ENCODE results near the gene SHCBP1L.

Gene SHCBP1L

GRCh38 chr1:182952677-182953444 lies at the start of gene SHCBP1L:
TSS of gene SHCBP1L (minus strand) at chr1:182953166. CDS start at chr1:182953133, 33 bp downstream.
- Histone ChIP-seq H3K9ac (ENCODE audit: low read depth, low read length) (no peak within 1 kb of the TSS), H3K27me3 (ENCODE audit: insufficient read depth, low read length) (no peaks in the 10 kb centered on the region), H3K9me3 (ENCODE audit: insufficient read depth, low read depth, low read length) (no peaks in the 10 kb centered on the region), H3K36me3 (ENCODE audit: insufficient read depth, low read depth, low read length) (no peaks in the 10 kb centered on the region), H3K4me1 (ENCODE audit: insufficient read depth, low read length) (no peaks in the 10 kb centered on the region), H3K4me3 (ENCODE audit: low read length) (no peak within 1 kb of the TSS), H3K27ac (ENCODE audit: low read length) (no peak within 1 kb of the TSS)

GRCh38 chr1:183002267-183002666 lies 49.3 kb upstream of the SHCBP1L start:
- H3K4me1 ChIP-seq (ENCODE audit: insufficient read depth, low read length) = no peaks in the 10 kb centered on the region
- H3K9ac ChIP-seq (ENCODE audit: low read depth, low read length) = no peak overlapping the region
- no peaks in the 10 kb centered on the region for H3K36me3 ChIP-seq (ENCODE audit: insufficient read depth, low read depth, low read length)
- no peak overlapping the region for H3K4me3 ChIP-seq (ENCODE audit: low read length)
- H3K9me3 ChIP-seq (ENCODE audit: insufficient read depth, low read depth, low read length) = no peaks in the 10 kb centered on the region
- H3K27ac ChIP-seq (ENCODE audit: low read length) = no peak overlapping the region
- H3K27me3 ChIP-seq (ENCODE audit: insufficient read depth, low read length) = no peaks in the 10 kb centered on the region

GRCh38 chr1:183000167-183000962 lies 47.4 kb upstream of the SHCBP1L start:
- no peak overlapping the region for H3K4me3 ChIP-seq (ENCODE audit: low read length)
- no peaks in the 10 kb centered on the region for H3K9me3 ChIP-seq (ENCODE audit: insufficient read depth, low read depth, low read length)
- no peaks in the 10 kb centered on the region for H3K27me3 ChIP-seq (ENCODE audit: insufficient read depth, low read length)
- H3K27ac ChIP-seq (ENCODE audit: low read length) = no peak overlapping the region
- H3K36me3 ChIP-seq (ENCODE audit: insufficient read depth, low read depth, low read length) = no peaks in the 10 kb centered on the region
- H3K9ac ChIP-seq (ENCODE audit: low read depth, low read length) = no peak overlapping the region
- no peaks in the 10 kb centered on the region for H3K4me1 ChIP-seq (ENCODE audit: insufficient read depth, low read length)

GRCh38 chr1:182998482-182998881 lies 45.5 kb upstream of the SHCBP1L start:
- H3K9me3 ChIP-seq (ENCODE audit: insufficient read depth, low read depth, low read length) = no peaks in the 10 kb centered on the region
- no peak overlapping the region for H3K9ac ChIP-seq (ENCODE audit: low read depth, low read length)
- H3K27ac ChIP-seq (ENCODE audit: low read length) = no peak overlapping the region
- H3K36me3 ChIP-seq (ENCODE audit: insufficient read depth, low read depth, low read length) = no peaks in the 10 kb centered on the region
- H3K27me3 ChIP-seq (ENCODE audit: insufficient read depth, low read length) = no peaks in the 10 kb centered on the region
- H3K4me3 ChIP-seq (ENCODE audit: low read length) = no peak overlapping the region
- no peaks in the 10 kb centered on the region for H3K4me1 ChIP-seq (ENCODE audit: insufficient read depth, low read length)

- H3K4me1 ChIP-seq (ENCODE audit: insufficient read depth, low read length) = no peaks in the 10 kb centered on the region
- H3K27me3 ChIP-seq (ENCODE audit: insufficient read depth, low read length) = no peaks in the 10 kb centered on the region
- no peaks in the 10 kb centered on the region for H3K36me3 ChIP-seq (ENCODE audit: insufficient read depth, low read depth, low read length)
- no peaks in the 10 kb centered on the region for H3K9me3 ChIP-seq (ENCODE audit: insufficient read depth, low read depth, low read length)
- H3K27ac ChIP-seq (ENCODE audit: low read length) = no peak overlapping the region
- no peak overlapping the region for H3K9ac ChIP-seq (ENCODE audit: low read depth, low read length)
- no peak overlapping the region for H3K4me3 ChIP-seq (ENCODE audit: low read length)
Observed at GRCh38 chr1:182996816-182997215, 43.9 kb upstream of the SHCBP1L start.

GRCh38 chr1:182995894-182996293 lies 42.9 kb upstream of the SHCBP1L start:
- H3K9ac ChIP-seq (ENCODE audit: low read depth, low read length) = no peak overlapping the region
- H3K4me3 ChIP-seq (ENCODE audit: low read length) = no peak overlapping the region
- H3K27ac ChIP-seq (ENCODE audit: low read length) = no peak overlapping the region
- H3K9me3 ChIP-seq (ENCODE audit: insufficient read depth, low read depth, low read length) = no peaks in the 10 kb centered on the region
- no peaks in the 10 kb centered on the region for H3K4me1 ChIP-seq (ENCODE audit: insufficient read depth, low read length)
- H3K36me3 ChIP-seq (ENCODE audit: insufficient read depth, low read depth, low read length) = no peaks in the 10 kb centered on the region
- H3K27me3 ChIP-seq (ENCODE audit: insufficient read depth, low read length) = no peaks in the 10 kb centered on the region

GRCh38 chr1:182993746-182994145 lies 40.8 kb upstream of the SHCBP1L start:
- H3K4me3 ChIP-seq (ENCODE audit: low read length) = no peak overlapping the region
- no peak overlapping the region for H3K27ac ChIP-seq (ENCODE audit: low read length)
- no peaks in the 10 kb centered on the region for H3K36me3 ChIP-seq (ENCODE audit: insufficient read depth, low read depth, low read length)
- H3K4me1 ChIP-seq (ENCODE audit: insufficient read depth, low read length) = no peaks in the 10 kb centered on the region
- no peaks in the 10 kb centered on the region for H3K9me3 ChIP-seq (ENCODE audit: insufficient read depth, low read depth, low read length)
- no peaks in the 10 kb centered on the region for H3K27me3 ChIP-seq (ENCODE audit: insufficient read depth, low read length)
- no peak overlapping the region for H3K9ac ChIP-seq (ENCODE audit: low read depth, low read length)

- Histone ChIP-seq H3K4me3 (ENCODE audit: low read length) (no peak overlapping the region), H3K9ac (ENCODE audit: low read depth, low read length) (no peak overlapping the region), H3K36me3 (ENCODE audit: insufficient read depth, low read depth, low read length) (no peaks in the 10 kb centered on the region), H3K27me3 (ENCODE audit: insufficient read depth, low read length) (no peaks in the 10 kb centered on the region), H3K9me3 (ENCODE audit: insufficient read depth, low read depth, low read length) (no peaks in the 10 kb centered on the region), H3K4me1 (ENCODE audit: insufficient read depth, low read length) (no peaks in the 10 kb centered on the region), H3K27ac (ENCODE audit: low read length) (no peak overlapping the region)
Observed at GRCh38 chr1:182990413-182991144, 37.6 kb upstream of the SHCBP1L start.

- Histone ChIP-seq H3K4me1 (ENCODE audit: insufficient read depth, low read length) (no peaks in the 10 kb centered on the region), H3K36me3 (ENCODE audit: insufficient read depth, low read depth, low read length) (no peaks in the 10 kb centered on the region), H3K4me3 (ENCODE audit: low read length) (no peak overlapping the region), H3K9ac (ENCODE audit: low read depth, low read length) (no peak overlapping the region), H3K27ac (ENCODE audit: low read length) (no peak overlapping the region), H3K27me3 (ENCODE audit: insufficient read depth, low read length) (no peaks in the 10 kb centered on the region), H3K9me3 (ENCODE audit: insufficient read depth, low read depth, low read length) (no peaks in the 10 kb centered on the region)
Observed at GRCh38 chr1:182985876-182986275, 32.9 kb upstream of the SHCBP1L start.

GRCh38 chr1:182984621-182985020 lies 31.7 kb upstream of the SHCBP1L start:
- Histone ChIP-seq H3K9ac (ENCODE audit: low read depth, low read length) (no peak overlapping the region), H3K9me3 (ENCODE audit: insufficient read depth, low read depth, low read length) (no peaks in the 10 kb centered on the region), H3K27ac (ENCODE audit: low read length) (no peak overlapping the region), H3K27me3 (ENCODE audit: insufficient read depth, low read length) (no peaks in the 10 kb centered on the region), H3K4me3 (ENCODE audit: low read length) (no peak overlapping the region), H3K4me1 (ENCODE audit: insufficient read depth, low read length) (no peaks in the 10 kb centered on the region), H3K36me3 (ENCODE audit: insufficient read depth, low read depth, low read length) (no peaks in the 10 kb centered on the region)

GRCh38 chr1:182984138-182984537 lies 31.2 kb upstream of the SHCBP1L start:
- Histone ChIP-seq H3K27me3 (ENCODE audit: insufficient read depth, low read length) (no peaks in the 10 kb centered on the region), H3K36me3 (ENCODE audit: insufficient read depth, low read depth, low read length) (no peaks in the 10 kb centered on the region), H3K4me3 (ENCODE audit: low read length) (no peak overlapping the region), H3K9ac (ENCODE audit: low read depth, low read length) (no peak overlapping the region), H3K4me1 (ENCODE audit: insufficient read depth, low read length) (no peaks in the 10 kb centered on the region), H3K9me3 (ENCODE audit: insufficient read depth, low read depth, low read length) (no peaks in the 10 kb centered on the region), H3K27ac (ENCODE audit: low read length) (no peak overlapping the region)
